Stimulated activated CD8-positive, alpha-beta memory T cell treated with anti-CD3 and anti-CD28 coated beads, Interleukin-12 subunit alpha, Interleukin-12 subunit beta, amount 100 ng/mL, for 1 hour (primary cell): ENCODE data around the gene TOM1.

Experiments
- DNase-seq: peaks from one replicate; pipeline ENCODE4 v3.0.0-alpha.2; 2020; ENCODE audit warnings: low read depth

The TOM1 gene

DNA sequence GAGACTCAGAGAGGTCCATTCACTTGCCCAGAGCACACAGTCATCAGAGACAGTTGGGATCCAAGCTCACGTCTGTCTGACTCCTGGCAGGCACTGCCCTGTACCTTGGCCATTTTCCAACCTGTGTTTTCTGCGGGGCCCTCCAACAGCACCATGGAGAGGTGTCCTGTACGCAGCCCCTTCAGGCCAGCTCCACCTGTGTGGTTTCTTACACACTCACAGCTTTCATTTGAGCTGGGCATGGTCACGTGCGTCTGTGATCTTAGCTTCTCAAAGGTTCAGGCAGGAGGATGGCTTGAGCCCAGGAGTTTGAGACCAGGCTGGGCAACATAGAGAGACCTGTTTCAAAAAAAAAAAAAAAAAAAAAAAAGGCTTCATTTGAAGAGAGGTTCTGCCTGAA, 24.4 kb downstream of the TOM1 start:
- DNase-seq, result no peak

DNA sequence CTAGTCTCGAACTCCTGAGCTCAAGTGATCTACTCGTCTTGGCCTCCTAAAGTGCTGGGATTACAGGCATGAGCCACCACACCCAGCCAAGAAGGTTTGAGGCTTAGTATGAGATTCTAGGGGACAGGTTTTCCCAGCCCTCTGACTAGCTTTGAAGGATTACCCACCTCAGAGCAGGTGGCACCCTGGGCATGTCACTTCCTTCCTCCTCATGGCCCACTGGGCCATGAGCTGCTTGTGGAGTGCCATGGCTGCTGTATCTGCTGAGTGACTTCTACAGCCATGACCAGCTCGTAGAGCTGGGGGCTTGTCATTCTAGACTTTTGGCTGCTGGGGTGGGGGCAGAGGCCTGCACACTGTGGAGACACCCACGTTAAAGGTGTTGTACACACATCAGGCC, 25.1 kb downstream of the TOM1 start:
- DNase-seq, result no peak

DNA sequence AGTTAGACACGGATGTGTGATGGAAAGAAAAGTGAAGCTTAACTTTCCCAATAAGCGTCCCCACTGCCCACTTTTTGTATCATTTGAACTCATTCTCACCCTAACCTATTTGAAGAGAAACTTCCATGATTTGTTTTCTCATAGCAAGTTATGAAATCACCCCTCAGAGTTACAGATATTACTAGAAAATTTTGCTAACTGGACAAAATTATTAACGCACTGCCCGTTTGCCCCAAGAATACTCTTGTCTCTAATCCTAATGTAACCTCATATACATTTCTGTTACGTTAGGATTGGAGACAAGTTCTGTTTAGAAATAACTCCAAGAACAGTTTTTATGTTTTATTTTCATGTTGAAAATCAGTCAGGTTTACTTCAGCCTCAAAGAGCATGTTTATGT, 25.5 kb downstream of the TOM1 start:
- no peak for DNase-seq

DNA sequence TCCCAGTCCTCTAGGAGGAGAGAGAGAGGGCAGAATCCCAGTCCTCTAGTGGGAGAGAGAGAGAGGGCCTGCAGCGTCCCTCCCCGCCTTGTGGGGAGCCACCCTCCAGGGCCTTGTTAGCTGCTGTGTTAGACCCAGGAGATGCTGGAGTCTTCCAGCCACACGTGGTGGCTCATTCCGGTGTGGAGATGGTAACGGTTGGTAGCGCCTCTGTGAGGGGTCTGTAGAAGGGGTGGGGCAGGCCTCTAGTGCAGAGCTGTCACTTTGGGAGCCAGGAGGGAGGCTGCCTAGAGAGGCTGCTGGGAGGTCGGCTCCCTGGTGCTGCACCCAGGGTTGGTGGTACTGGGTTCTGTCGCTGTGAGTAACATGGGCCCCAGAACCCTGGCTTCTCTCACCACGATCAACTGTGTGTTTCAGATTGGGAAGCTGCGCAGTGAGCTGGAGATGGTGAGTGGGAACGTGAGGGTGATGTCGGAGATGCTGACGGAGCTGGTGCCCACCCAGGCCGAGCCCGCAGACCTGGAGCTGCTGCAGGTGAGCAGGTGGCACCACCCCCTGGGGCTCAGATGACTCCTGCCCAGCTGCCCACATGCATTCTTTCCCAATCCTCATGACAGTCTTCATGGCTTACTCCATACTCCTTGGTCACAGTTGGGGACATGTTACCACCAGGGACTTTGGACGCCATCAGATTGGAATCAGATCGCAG, 27.3 kb downstream of the TOM1 start:
- no peak for DNase-seq

DNA sequence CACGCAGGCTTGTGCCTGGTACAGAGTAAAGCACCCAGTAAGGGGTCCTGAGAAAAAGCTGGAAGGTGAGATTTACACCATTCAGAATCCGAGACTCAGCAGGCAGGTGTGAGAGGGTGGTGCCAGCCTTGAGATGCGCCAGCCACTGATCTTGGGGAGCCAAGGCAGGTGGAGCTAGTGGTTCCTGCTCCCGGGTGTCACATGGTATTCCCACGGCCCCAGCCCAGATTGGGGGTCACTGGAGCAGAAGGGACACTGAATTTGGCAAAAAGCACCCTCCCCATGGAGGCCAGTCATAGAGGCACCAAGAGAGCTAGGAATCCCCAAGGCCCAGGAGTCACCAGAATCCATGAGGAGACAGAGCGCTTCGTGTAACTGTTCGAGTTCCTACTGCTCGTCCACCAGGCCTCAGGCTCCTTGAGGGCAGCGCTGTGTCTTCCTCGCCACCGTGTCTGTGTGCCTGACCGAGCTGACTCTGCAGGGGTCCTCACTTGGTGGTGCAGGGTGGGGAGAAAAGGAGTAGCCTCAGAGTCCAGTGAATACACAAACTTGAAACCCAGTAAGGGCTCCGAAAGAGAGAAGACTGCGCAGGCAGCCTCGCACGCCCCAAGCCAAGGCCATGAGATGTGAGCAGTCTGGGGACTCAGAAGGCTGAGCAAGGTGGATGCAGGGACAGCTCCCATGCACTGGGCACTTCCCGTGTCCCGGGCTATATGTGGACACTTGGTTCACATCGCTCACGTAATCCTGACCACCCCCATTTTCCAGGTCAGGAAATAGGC, 28.2 kb downstream of the TOM1 start:
- DNase-seq, result no peak

DNA sequence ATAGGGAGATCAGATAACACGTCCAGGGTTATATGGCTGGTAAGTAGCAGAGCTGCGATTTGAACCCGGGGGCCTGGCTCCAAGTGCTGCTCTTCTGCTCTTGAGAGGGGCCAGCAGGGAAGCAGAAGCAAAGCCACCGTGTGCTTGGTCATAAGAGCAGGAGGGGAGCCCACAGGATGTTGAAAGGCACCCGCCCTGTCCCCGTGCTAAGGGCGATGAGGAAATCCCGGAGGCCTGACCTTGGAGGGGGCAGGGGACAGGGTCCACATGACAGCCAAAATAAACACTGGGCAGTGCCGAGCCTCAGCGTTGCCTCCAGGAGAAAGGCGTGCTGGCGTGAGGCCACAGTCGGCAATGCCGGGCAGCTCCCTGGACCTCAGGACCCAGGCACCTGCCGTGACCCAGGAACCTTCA, 28.8 kb downstream of the TOM1 start:
- no peak for DNase-seq

DNA sequence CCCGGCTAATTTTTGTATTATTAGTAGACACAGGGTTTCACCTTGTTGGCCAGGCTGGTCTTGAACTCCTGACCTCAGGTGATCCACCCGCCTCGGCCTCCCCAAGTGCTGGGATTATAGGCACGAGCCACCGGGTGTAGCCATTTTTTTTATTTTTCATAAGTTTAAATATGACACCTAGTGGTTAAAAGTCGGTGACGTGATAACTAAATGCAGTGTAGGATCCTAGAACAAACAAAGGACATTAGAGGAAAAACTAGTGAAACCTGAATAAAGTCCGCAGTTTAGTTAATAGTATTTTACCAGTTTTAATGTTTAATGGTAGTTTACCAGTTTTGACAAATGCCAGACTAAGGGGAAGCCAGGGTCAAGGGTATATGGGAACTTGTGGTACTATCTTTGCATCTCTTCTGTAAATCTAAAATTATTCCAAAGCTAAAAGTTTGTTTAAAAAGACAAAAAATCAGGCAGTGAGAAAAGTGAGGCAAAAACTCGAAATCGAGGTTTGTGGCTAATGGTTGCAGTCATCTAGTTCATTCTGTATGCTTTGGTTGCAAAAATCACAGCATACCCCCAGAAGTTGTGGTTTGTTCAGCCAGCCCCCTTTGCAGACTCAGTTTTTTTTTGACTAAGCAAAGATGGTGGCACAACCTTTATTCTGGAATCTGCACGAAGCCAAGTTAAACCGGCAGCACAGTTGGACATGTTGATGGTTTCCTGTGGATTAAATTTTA, 29.6 kb downstream of the TOM1 start:
- no peak for DNase-seq

- DNase-seq, result no peak
These were observed 30.7 kb downstream of the TOM1 start for GRCh38 chr22:35330258-35330861.

DNA sequence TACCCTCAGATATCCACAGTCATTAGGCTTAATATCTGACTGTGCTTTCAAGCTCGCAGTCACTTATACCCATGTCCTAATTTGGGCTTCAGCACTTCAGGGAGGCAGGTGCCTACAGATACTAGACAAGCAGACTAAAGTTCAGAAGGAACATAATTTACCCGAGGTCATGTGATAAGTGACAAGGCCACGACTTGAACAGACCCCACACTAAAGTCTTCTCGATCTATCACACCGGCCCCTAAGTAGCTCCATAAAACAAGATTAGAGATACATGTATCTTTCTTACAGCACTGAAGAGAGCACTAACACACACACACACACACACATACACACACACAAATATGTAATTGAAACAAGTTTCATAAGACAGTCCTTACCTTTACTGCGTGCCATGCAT, 32.6 kb downstream of the TOM1 start:
- DNase-seq, result no peak

GRCh38 chr22:35333220-35333619, 33.5 kb downstream of the TOM1 start:
- no peak for DNase-seq

GRCh38 chr22:35334004-35334403, 34.3 kb downstream of the TOM1 start:
- DNase-seq, result no peak

DNA sequence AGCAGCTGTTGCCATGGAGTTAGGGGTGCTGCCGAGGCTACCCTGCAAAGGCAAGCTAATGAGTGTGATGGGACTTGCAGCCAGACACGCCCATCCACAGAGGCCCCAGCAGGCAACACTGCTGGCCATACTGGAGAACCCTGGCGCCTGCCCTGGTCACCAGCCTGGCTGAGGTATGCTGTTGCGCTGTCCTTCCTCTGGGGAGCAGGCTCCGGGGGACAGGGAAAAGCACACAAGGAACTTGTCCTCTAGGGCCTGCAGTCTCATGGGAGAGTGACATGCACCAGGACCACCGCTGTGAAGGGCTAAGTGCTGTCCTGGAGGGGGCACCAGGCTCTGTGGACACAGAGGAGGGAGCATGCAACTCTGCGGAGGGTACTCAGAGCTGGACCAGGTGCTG, 35.8 kb downstream of the TOM1 start:
- no peak for DNase-seq

DNA sequence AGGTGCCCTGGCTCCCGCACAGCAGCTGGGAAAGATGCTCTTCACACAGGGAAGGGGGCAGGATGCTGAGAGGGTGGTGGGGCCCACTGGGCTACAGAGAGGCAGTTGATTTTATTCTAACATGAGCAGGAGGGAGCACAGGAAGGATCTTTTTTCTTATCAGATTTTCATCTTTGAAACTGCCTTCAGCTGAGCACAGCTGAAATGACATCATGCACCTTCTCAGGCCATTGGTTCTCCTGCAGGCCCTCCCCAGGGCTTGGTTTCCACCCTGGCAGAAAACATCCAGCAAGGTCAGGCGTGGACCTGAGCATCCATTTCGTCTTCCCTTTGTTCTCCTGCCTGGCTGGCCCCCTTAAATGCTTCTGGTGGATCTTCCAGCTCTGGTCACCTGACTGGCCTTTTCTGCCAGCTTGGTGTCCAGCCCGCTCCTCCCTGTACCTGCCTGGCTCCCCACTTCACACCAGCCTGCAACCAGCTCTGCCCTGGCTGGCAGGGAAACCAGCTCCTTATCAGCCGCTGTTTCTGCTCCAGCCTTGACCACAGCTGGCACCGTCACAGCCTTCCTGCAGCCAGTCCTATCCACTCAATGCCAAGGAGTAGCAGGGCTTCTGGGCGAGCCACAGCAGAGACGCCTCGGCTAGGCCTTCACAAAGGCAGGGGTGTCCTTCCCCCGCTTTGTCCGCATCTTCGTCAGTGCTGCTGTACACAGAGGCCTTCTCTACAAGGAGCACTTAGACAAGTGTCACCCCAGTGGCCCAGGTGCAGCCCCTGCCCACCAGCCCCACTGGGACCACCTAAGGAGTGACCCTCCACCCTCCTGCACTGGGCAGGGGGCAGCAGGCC, 36.5 kb downstream of the TOM1 start:
- no peak for DNase-seq

GRCh38 chr22:35337932-35338331, 38.2 kb downstream of the TOM1 start:
- DNase-seq, result no peak

GRCh38 chr22:35341090-35341874, 41.6 kb downstream of the TOM1 start:
- no peak for DNase-seq

- no peak for DNase-seq
These were observed 42.7 kb downstream of the TOM1 start for GRCh38 chr22:35342390-35342789.

- DNase-seq, result no peak
These were observed 44.2 kb downstream of the TOM1 start for GRCh38 chr22:35343664-35344550.

GRCh38 chr22:35344956-35345690, 45.4 kb downstream of the TOM1 start:
- DNase-seq, result no peak
